Activated CD8-positive, alpha-beta memory T cell treated with anti-CD3 and anti-CD28 coated beads for 24 hours (primary cell): ENCODE data around the gene CYP2E1.
"Not testable (repeated sequence)": the region's sequence is repeated elsewhere in the genome, so short reads cannot be mapped to it uniquely, and the experiment has no call there.

Experiments used
- DNase-seq: peaks from one replicate; pipeline ENCODE4 v3.0.0-alpha.2; 2020

Gene CYP2E1

GRCh38 chr10:133528845-133529575 is 1.8 kb downstream of the CYP2E1 start:
- no peak for DNase-seq

- DNase-seq, result no peak
Observed at GRCh38 chr10:133529576-133529946, 2.4 kb downstream of the CYP2E1 start.

- DNase-seq, result no peak
Observed at GRCh38 chr10:133530506-133530905, 3.3 kb downstream of the CYP2E1 start.

GRCh38 chr10:133532871-133533270 is 5.7 kb downstream of the CYP2E1 start:
- no peak for DNase-seq

- no peak for DNase-seq
Observed at GRCh38 chr10:133534417-133534816, 7.3 kb downstream of the CYP2E1 start.

- DNase-seq, result no peak
Observed at GRCh38 chr10:133536198-133536597, 9.0 kb downstream of the CYP2E1 start.

GRCh38 chr10:133537546-133538545 is 10.7 kb downstream of the CYP2E1 start:
- no peak for DNase-seq

GRCh38 chr10:133541441-133541975 is 14.3 kb downstream of the CYP2E1 start:
- DNase-seq, result not testable (repeated sequence)

- DNase-seq, result no peak
Observed at GRCh38 chr10:133544506-133544905, 17.3 kb downstream of the CYP2E1 start.

GRCh38 chr10:133554600-133554999 is 27.4 kb downstream of the CYP2E1 start:
- no peak for DNase-seq

GRCh38 chr10:133555521-133555920 is 28.4 kb downstream of the CYP2E1 start:
- no peak for DNase-seq

GRCh38 chr10:133557381-133557780 is 30.2 kb downstream of the CYP2E1 start:
- no peak for DNase-seq

- DNase-seq, result no peak
Observed at GRCh38 chr10:133559216-133559615, 32.1 kb downstream of the CYP2E1 start.

GRCh38 chr10:133564816-133565215 is 37.7 kb downstream of the CYP2E1 start:
- DNase-seq, result no peak

GRCh38 chr10:133565441-133566294 is 38.5 kb downstream of the CYP2E1 start, which contains the start of gene SYCE1:
Gene SYCE1, minus strand, starts transcription at chr10:133565583. Its CDS starts 54 bp downstream, at chr10:133565529.
- no peak for DNase-seq

GRCh38 chr10:133567119-133567518 is 40.0 kb downstream of the CYP2E1 start:
- no peak for DNase-seq

GRCh38 chr10:133567609-133568286 is 40.6 kb downstream of the CYP2E1 start:
- no peak for DNase-seq

GRCh38 chr10:133568287-133568614 is 41.1 kb downstream of the CYP2E1 start:
- no peak for DNase-seq

GRCh38 chr10:133568831-133569527 is 41.8 kb downstream of the CYP2E1 start:
- not testable (repeated sequence) for DNase-seq

GRCh38 chr10:133569801-133570200 is 42.6 kb downstream of the CYP2E1 start:
- not testable (repeated sequence) for DNase-seq

GRCh38 chr10:133572055-133572454 is 44.9 kb downstream of the CYP2E1 start:
- not testable (repeated sequence) for DNase-seq
